Measurements from ENCODE around the gene PDIA2. TPM values are rescaled to one million over a fixed set of nuclear protein-coding genes. Genes with fewer than 3 reads are reported as not detected.

The PDIA2 gene
- total and polyA plus RNA-seq, 2 donors (not counting 3 experiments of a cell fraction or from before 2014, with no cell fraction given): 0.63 TPM; not detected in 1

DNA sequence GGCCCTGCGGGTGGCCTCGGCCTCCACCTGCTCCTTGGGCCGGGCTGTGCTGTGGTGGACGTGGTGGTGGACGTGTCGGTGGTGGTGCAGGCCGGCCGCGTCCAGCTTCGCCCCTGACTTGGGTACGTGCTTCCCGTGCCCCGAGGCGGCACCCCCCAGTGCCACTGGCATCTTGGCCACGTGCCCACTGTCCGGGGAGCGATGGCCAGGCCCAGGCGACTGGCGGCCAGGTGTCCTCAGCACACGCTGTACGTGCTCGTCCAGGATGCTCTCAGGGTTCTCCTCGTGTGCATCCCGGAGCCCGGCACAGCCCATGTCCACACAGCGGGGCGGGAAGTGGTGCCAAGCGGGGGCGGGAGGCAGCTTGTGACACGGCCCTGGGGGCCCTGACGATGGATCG is 14.9 kb downstream of the PDIA2 start:
- H3K4me1 ChIP-seq (ENCODE audit: control insufficient read depth, extremely low read depth, insufficient read depth, low read length): no peaks in the 10 kb centered on the region
- no peak overlapping the region for H3K4me3 ChIP-seq (replicated peaks in 1 of 3; ENCODE audit: insufficient read depth in 1 of 3, low read depth in 1 of 3, low read length in 3 of 3)
- H3K79me2 ChIP-seq (ENCODE audit: control insufficient read depth, insufficient read depth, low read length): no peaks in the 10 kb centered on the region
- no TSS peak for BruUV-seq (replicated peaks)
- no peaks in the 10 kb centered on the region for H3K9me1 ChIP-seq (replicated peaks; ENCODE audit: control insufficient read depth, extremely low read depth, insufficient read depth, low read length)
- dilution Hi-C loops (cut with MboI; ENCODE audit: extremely low pct_ligation_motif_present, low sequenced_read_pairs): no loop called here
- no peak overlapping the region for H2AFZ ChIP-seq (ENCODE audit: low read depth, low read length)
- ChIA-PET CTCF (no interaction called here), POLR2A (no interaction called here)
- H3K9ac ChIP-seq (replicated peaks; ENCODE audit: extremely low read depth, insufficient read depth, low read length): no peak overlapping the region
- FAIRE-seq (no peak), DNase-seq (ENCODE audit: low read depth, low spot score) (no peak)
- H3K4me2 ChIP-seq (ENCODE audit: insufficient read depth, low read length): no peak overlapping the region
- no peaks in the 10 kb centered on the region for H4K20me1 ChIP-seq (replicated peaks; ENCODE audit: control insufficient read depth, extremely low read depth, insufficient read depth, low read length)
- no peaks in the 10 kb centered on the region for H3K27me3 ChIP-seq (ENCODE audit: control insufficient read depth in 2 of 2, insufficient read depth in 2 of 2, low read length in 2 of 2)
- intact Hi-C loops (cut with micrococcal nuclease): no loop called here
- H3K27ac ChIP-seq (ENCODE audit: insufficient read depth, low read depth, low read length): no peak overlapping the region
- TF ChIP-seq POLR2AphosphoS5 (IDR thresholded peaks at IDR 0.05; ENCODE audit: insufficient read depth, low read depth, low read length) (no peak), EZH2 (IDR thresholded peaks at IDR 0.05; ENCODE audit: borderline replicate concordance, low read depth, low read length, severe bottlenecking) (no peak), FOS (IDR thresholded peaks at IDR 0.05; ENCODE audit: borderline replicate concordance, insufficient read depth, low read length) (no peak), POLR2A (IDR thresholded peaks at IDR 0.05; ENCODE audit: low read depth, low read length) (no peak), MYC (IDR thresholded peaks at IDR 0.05; ENCODE audit: low read depth, low read length) (no peak), GATA2 (IDR thresholded peaks at IDR 0.05; ENCODE audit: insufficient read depth, insufficient read length, low read depth, low read length) (no peak), JUN (IDR thresholded peaks at IDR 0.05; ENCODE audit: borderline replicate concordance, insufficient read depth, insufficient read length, low read depth) (no peak)
- TF ChIP-seq, protein P1, sequence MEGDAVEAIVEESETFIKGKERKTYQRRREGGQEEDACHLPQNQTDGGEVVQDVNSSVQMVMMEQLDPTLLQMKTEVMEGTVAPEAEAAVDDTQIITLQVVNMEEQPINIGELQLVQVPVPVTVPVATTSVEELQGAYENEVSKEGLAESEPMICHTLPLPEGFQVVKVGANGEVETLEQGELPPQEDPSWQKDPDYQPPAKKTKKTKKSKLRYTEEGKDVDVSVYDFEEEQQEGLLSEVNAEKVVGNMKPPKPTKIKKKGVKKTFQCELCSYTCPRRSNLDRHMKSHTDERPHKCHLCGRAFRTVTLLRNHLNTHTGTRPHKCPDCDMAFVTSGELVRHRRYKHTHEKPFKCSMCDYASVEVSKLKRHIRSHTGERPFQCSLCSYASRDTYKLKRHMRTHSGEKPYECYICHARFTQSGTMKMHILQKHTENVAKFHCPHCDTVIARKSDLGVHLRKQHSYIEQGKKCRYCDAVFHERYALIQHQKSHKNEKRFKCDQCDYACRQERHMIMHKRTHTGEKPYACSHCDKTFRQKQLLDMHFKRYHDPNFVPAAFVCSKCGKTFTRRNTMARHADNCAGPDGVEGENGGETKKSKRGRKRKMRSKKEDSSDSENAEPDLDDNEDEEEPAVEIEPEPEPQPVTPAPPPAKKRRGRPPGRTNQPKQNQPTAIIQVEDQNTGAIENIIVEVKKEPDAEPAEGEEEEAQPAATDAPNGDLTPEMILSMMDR (IDR thresholded peaks at IDR 0.05; ENCODE audit: extremely low read depth in 1 of 2, insufficient read depth in 1 of 2, low read depth in 1 of 2, low read length in 2 of 2): no peak
- TF ChIP-seq, protein P2, sequence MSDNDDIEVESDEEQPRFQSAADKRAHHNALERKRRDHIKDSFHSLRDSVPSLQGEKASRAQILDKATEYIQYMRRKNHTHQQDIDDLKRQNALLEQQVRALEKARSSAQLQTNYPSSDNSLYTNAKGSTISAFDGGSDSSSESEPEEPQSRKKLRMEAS (IDR thresholded peaks at IDR 0.05; ENCODE audit: insufficient read depth, insufficient read length): no peak
- peaks cover 0 to 19% of the 10 kb centered on the region in 2 experiments for H3K36me3 ChIP-seq (ENCODE audit: control insufficient read depth in 2 of 2, extremely low read depth in 1 of 2, insufficient read depth in 2 of 2, low read length in 2 of 2)
- H3K9me3 ChIP-seq (replicated peaks; ENCODE audit: control insufficient read depth, insufficient read depth, low read length): no peaks in the 10 kb centered on the region
